IPS-NIHi7 (cell line): ENCODE results near the gene SLC48A1.

Experiments
- DNase-seq: peaks from one replicate; pipeline ENCODE4 v3.0.0; 2012; ENCODE audit warnings: mixed read lengths; ENCODE audit errors: extremely low spot score

The SLC48A1 gene

DNA sequence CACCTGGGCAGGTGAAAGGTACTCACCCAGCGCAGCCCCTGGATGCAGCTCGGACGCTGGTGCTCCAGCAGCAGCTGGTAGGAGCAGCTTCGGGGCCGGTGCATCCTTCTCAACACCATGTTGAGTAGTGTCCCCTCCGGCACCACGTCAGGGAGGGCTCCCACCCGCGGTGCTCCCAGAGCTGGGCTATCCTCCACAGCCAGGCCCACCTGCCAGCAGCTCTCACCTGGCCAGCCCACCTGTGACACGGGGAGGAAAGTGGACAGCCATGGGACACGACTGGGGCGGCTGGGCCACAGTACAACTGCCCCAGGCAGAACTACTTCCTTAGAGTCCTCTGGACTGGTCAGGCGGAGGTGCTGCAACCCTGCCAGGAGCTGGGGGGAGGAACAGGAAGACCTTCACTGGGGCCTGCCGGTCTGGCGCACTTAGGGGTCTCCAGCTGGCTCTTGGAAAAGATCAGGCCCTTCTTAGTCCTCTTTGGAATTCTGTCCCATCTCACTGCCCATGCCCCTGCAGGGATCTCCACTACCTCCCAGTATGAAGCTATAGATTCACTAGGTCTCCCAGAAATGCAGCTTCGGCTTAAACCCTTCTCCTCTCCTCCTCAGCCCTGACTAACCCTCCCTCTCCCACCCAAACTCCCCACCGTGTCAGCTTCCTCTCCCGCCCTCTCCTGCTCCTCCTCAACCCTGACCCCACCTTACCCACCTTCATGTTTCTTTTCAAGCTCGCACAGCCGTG, 15.0 kb upstream of the SLC48A1 start:
- DNase-seq: peak; percentile 59

DNA sequence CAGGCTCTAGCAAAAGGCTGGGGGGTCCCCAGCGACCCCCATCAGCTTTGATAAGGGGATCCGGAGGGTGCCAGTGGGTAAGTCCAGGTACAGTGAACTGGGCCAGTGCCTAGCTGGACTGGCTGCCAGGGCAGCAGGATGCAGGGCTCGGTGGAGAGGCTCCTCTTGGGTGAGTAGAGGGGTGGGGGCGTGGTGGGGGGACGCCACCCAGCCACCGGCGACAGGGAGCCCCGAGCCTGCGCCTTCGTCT, 14.5 kb upstream of the SLC48A1 start:
- no peak for DNase-seq

DNA sequence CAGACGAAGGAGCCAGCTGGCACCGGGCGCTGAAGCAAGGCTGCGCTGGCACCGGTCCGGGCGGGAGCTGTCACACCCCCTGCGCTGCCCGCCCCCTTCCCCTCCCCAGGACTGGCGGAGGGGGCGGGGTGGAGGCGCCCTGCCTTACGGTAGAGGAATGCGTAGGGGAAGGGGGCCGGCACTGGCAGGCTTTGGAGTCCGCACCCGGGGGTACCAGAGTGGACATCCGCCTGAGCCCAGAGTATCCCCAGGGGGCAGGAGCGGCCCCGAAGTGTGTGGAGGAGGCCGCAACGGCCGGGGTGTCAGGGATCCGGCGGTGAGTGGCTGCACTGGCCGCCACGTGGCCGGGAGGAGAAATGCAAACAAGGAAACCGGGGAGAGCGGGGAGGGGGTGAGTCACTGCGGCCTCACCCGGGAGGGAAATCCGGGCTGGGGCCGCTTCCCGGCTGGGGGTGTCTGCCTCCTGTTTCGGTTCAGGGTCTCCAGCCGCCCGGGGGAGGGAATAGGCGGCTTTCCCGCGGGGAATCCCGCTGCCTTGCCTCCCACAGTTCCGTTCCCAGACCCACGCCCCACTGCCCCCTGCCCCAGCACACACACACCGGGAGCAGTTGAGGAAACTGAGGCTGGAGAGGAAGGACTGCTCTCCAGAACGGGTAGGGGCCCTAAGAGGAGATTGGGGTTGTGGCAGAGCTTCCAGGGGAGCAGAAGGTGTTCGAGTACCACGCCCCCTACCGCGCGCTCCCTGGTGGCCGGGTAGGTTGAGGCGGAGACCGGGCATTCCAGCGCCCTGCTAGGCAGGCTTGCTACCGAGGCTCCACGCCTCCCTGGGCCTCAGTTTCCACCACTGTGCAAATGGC, 14.0 kb upstream of the SLC48A1 start, which contains the start of gene RAPGEF3:
TSS of gene RAPGEF3 (minus strand) at position 47 of the 857 bp plus-strand sequence. CDS start 324 bp downstream, outside the sequence.
- DNase-seq: peak; percentile 92

DNA sequence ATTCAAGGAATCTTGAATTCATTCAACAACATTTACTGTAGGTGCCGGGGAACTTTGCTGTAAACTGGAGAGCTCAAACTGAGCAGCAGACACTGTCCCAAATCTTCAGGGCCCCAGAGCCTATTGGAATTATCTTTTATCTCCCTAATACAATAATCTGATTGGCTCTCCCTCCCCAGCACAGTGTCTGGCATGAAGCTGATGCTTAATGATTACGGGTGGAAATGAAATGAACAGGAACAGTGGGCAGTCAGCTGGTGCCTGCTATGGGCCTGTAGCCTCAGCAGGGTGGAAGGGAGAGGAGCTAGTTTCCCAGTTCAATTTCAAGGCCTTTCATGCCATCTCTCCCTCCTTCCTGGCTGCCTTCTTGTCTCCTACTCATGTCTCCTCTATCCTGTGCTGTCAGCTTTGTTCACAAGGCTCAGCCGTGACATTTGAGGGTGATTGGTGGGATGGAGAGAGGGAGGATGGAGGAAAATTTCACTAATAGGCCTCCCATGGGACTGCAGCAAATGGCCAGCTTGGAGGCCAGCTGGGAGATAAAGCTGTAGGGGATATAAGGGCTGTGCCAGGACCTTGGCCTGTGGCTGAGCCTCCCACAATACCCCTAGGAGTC, 10.1 kb upstream of the SLC48A1 start:
- no peak for DNase-seq

DNA sequence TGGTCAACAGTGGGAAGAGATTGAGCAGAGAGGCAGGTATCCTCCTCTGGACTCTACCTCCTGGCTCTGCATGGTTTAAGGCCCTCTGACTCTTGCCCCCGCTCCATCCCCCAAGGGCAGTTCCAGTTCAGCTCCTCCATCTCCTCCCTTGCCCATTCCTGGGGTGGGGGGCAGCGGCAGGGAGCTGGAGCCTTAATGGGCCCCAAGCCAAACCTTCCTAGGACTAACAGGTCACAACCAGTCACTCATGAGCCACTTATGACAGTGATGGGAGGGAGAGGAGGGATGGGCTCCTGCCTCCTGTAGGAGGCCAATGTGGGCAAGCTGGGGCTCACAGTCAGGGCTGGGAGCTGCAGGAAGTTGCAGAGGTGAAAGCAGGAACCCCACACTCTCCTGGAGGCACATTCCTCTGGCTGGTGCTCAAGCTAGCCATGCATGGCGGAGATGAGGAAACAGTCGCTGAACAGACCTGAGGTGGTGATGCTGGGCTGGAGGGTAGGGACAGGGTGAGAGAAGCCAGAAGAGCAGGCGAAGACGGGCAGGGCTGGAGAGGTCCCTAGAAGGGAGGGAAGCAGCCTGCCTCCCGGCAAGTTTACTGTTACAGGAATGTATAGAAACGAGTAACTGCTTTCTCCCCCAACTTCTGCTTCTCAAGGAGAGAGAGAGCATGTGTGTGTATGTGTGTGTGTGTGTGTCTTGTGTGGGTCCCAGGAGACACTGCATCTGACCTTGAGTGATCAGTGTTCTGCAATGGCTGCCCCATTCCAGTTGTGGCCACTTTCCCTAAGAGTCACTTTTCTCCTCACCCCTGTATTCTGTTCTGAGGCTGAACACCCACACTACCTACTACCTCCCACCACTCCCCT, 9.3 kb upstream of the SLC48A1 start:
- no peak for DNase-seq

DNA sequence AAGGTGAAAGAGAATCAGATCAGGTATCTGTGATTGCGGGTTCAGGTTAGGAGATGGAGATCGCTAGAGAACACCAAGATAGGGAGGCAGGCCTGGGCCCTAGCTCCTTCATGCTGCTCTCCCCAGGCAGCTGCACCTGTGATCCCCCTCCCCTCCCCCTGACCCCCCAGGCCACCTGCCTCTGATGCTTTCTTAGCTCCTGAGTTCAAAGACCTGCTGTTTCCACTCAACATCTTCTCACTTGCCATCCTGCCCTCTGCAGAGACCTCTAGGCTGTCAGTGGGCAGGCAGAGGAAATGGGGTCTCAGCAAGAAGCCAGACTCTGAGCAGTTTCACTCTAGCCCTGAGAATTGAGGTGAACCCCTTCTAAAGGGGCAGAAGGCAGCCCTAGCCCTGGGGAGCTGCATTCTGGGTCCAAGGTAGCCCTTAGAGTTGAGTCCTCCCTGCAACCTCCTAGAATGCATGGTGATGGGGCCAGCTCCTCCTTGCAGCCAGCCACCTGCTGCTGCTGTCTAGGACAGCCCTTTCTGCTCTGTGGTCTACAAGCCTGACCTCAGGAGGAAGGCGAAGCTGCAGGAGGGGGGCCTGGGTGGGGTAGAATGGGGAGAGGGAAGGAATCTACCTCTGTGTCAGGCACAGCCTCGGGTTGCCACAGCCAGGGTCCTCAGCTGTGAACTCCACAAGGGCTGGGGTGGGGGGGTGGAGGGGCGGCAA, 6.4 kb upstream of the SLC48A1 start:
- DNase-seq: no peak

DNA sequence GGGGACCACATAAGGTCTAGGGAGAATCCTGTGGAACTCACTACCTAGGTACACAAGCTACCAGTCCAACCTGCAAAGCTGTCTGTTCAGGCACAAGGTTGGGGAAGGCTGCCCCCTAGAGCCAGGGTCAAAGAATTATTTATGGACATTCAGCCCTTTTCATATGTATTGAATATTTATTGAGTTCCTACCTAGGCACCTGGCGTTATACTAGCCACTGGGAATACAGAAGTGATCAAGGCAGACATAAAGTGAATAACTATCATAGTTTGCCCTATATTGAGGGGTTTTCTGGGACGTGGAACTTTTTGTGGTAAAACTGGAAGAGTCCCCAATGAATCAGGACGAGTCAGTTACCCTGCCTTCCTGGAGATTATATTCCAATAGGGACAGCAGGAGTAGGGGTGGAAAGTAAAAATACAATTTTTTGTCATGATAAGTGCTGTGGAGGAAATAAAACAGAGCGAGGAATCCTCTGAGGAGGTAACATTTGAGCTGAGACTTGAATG, 5.8 kb upstream of the SLC48A1 start:
- DNase-seq: peak; percentile 61

DNA sequence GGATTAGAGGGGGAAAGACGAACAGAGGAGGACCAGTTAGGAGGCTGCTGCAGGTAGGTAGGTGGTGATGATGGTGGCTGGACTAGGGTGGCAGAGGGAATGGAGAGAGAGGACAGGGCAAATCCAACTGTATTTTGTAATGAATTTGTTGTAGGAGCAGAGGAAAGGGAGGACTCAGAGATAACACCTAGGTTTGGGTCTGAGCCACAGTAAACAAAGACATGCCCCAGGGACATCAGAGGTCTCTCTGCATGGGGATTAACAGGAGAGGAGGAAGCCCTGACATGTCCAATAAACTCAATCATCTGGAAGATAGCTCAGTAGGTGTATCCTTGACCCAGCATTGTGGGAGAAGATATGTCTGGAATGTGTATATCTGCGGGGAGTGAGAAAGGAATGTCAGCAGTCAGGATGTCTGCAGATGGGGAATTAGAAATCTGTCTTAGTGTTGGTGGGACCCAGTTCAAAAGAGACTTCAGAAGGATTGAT, 4.7 kb upstream of the SLC48A1 start:
- no peak for DNase-seq

DNA sequence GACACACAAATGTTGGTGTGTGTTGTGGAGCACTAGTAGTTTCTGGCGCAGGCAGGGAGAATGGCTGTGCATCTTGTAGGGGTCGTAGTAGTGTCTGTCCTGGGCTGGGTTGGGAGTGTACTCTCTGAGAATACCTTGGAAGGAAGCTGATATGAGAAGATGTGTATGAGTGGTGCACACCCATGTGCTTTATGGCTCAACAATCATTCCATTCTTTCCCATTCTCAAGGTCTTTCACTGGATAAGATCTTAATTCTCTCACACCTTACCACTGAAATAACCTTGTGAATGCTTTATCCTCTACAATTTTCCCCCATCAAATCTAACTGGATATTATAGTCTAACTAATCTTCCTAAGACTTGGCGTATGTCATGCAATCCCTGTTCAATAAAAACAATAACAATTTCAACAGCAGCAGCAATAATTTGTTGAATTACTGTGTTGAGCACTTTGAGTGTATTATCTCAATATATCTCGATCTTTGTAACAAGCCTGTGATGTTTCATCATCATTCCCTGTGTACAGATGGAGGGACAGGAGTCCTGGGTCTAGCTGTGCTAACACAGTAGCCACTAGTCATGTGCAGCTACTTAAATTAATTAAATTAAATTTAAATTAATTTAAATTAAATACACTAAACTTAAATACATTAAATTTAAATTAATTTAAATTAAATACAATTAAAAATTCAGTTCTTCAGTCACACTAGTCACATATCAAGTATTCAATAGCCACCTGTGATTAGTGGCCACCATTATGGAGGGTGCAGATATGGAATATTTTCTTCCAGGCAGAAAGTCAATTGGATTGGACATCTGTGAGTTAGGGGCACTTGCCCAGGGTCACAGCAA, 3.6 kb upstream of the SLC48A1 start:
- DNase-seq: no peak

DNA sequence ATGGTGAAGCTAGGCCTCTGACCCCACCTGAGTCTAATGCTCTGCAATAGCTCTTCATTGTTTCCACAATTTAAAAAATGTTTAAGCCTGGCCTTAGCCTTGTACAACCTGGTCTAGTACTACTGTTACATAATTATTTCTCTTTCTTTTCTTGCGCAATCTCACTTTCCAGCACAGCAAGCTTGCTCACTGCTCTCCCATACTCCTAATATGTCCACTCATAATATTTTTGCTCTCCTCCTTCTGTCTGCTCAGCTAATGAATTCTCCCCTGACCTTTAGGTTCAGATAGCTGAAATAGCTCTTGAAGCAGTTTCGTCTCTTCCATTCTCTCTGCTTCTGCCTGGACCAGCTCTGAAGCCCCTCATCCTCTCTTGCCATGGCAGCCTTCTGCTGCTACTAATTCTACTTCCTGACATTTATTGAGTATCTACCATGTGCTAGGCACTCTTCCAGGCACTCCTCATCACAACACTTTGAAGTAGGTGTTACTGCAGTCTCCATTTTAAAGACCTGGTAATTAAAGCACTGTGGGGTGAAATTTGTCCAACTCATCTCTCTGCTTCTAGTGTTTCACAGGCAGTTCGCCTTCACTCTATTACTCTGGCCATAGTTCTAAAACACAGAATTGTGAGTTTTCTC, 2.8 kb upstream of the SLC48A1 start:
- DNase-seq: no peak

DNA sequence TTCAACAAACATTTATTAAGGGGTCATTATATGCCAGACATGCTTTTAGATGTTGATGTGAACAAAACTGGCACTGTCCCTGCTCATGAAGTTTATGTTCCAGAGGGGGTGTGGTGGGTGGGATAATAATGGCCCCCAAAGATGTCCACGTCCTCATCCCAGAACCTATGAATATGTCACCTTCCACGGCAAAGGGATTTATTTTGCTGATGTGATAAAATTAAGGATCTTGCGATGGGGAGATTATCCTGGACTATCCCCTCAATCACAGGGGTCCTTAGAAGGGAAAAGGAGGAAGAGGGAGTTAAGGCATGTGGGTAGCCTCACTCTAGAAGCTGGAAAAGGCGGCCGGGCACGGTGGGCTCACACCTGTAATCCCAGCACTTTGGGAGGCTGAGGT, 1.7 kb upstream of the SLC48A1 start:
- DNase-seq: no peak

DNA sequence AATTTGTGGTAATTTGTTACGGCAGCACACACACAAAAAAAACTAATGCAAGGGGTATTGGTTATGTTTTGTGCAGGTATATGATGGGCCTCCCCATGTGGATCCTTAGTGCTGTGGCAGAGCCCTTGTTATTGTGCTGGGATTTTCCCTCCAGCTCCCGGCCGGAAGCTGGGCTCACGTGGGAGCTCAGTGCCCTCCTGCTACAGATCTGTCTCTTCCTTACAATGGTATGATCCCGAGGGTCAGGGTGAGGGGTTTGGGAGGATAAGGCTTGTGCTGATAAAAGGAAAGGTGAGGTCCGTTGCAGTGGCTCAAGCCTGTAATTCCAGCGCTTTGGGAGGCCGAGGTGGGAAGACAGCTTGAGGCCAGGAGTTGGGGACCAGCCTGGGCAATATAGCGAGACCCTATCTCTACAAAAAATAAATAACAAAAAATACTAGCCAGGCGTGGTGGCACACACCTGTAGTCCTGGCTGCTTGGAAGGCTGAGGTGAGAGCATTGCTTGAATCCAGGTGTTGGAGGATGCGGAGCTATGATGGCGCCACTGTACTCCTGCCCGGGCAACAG, 861 bp upstream of the SLC48A1 start:
- DNase-seq: no peak

DNA sequence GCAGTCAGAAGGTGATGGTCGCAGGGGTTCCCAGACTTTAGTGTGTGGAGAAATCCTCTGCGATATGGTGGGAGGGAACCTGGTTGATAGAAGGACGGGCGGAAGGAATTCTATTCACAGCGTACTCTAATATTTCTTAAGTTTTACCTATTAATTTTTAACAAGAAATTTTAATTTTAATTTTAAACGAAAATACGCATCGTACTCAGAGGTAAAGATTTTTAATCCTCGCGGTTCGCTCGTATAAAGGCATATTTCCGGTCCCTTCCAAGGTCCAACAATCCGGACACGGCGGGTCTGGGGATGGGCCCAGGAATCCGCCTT, 338 bp upstream of the SLC48A1 start:
- no peak for DNase-seq

DNA sequence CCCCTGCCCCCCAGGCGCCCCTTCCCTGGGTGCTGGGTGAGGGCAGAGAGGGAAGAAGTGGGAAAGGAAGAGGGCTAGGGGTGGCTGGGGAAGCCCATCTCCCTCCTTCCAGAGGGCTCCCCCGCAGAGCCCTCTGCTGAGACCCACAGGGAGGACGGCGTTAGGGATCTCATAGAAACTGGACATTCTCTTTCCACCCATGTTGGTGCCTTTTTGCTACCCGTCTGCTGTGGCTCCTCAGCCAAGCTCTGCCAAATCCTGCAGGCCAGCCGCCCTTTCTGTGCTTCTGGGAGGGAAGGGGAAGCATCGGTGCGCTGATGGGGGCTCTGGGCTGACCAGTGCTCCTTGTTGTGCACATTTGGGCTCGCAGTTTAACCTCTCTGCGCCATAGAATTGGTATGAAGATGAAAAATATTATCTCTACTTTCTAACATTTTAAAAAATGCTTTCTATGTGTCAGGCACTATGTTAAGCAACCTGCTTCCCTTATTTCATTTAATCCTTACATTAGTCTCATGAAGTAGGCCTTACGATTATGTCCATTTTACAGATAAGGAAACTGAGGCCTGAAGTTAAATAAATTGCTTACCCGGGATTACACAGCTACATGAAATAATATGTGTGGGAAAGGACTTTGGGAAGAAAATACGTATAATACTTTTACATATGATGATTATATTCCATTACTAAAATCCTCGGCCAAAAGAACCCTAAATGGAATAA, 981 bp downstream of the SLC48A1 start:
- no peak for DNase-seq

DNA sequence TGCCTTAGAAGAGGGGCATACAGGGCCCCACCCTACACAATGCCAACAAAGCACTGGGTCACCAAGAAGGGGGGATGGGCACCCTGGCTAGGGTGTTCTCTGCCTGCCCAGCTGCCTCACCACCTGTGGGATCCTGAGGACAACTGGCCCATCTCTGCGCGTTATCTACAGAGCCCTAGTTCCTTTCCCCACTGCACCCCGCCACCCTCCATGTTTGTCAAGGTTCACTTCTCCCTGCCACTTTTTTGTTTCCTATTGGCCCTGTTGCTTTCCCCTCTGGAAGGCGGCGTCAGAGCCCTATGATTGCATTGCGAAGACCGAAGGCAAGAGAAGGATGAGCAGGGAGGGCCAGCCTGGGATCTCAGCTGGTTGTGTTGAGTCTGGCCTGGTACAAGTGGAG, 1.6 kb downstream of the SLC48A1 start:
- DNase-seq: no peak

DNA sequence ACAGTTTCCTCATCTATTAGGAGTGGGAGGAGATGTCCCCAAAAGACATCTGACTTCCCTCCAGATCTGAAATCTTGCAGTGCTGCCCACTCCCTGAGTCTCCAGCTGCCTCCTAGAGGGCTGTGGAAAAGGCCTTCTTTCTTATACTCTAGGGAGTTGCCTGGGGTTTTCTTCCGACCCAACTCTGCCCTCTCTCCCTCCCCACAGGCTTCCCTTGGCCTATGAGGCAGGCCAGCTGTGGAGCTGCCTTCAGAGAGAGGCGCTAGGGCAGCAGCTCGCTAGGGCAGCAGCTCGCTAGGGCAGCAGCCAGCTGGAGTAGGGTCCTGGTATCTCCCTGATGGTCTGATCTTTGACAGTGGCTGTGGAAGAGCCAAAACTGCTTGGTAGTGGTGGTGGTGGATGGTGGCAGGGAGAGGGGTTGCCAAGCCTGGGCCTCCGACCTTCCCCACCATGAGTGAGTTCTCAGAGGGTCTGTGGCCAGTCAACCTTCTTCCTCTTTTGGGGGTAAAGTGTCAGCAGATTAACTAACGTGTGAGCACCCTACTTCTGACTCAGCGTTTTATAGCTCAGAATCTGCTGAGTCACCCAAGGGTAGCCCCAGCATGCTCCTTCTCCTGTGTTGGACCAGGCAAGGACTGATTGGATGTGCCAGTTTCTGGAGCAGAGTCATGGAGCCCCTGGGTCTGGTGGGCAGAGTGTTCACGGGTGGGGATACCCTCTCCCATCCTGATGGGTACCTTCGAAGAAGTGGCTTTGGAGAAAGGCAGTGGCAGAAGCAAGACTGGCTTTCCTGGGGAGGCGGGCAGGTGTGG, 2.3 kb downstream of the SLC48A1 start:
- no peak for DNase-seq

DNA sequence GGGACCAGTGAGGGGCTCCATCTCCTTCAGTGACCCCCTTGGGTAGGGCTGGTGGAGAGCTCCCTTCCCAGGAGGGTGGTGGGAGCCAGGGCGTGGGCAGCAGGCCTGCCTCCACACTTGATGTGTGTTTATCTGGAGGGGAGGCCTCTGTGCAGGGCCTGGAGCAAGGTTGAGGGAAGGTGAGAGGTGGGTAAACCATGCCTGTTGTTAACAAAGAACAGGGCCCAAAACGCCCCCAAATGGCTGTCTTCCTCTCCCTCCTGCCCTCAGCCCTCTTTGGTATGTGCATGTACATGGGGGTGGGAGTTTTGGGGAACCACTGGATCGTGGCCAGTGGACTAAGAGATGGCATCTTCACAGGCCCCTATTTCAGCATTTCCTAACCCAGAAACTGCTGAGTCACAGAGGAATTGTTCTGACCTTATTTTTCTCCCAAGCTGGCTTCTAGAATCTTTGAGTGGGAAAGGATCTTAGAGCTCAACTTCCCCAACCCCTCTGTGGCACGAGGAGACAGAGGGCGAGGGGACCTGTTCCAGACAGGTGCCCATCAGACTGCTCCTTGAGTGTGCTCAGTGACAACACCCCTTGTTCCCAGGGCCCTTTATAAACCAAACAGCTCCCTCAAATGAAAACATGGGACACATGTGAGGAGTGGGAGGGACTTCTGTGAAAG, 3.6 kb downstream of the SLC48A1 start:
- no peak for DNase-seq
